Transverse colon (tissue), 4 donors: ENCODE results near the gene ZCCHC4. TPM values are rescaled to one million over a fixed set of nuclear protein-coding genes. Genes with fewer than 3 reads are reported as not detected.
"Not testable (repeated sequence)": the region's sequence is repeated elsewhere in the genome, so short reads cannot be mapped to it uniquely, and the experiment has no call there.

ENCODE experiments used
- DNase-seq: peaks from one replicate; pipeline ENCODE4 v3.0.0-alpha.2; 2019
- H3K27ac ChIP-seq, 4 donors: fragments of 200-600 bp; sonication (generic); 2 replicates each; pipeline ENCODE4 v1.5.1; 2016 to 2018; ENCODE audit warnings: inconsistent platforms in 4 of 4
- H3K27me3 ChIP-seq: fragments of 200-600 bp; sonication (generic); 2 replicates; pipeline ENCODE4 v1.5.1; 2017; ENCODE audit warnings: inconsistent platforms
- H3K36me3 ChIP-seq, 4 donors: fragments of 200-600 bp; sonication (generic); 2 replicates each; pipeline ENCODE4 v1.5.1; 2017 to 2019; ENCODE audit warnings: inconsistent platforms in 4 of 4
- H3K4me1 ChIP-seq, 4 donors: fragments of 200-600 bp; sonication (generic); 2 replicates each; pipeline ENCODE4 v1.5.1; 2017 to 2020; ENCODE audit warnings: inconsistent platforms in 4 of 4
- H3K4me3 ChIP-seq, 4 donors: fragments of 200-600 bp; sonication (generic); 1 replicate in 1 of 4; 2 replicates in 3 of 4; pipeline versions ENCODE4 v1.5.1 to v1.6.1; 2017 to 2019; ENCODE audit warnings: inconsistent platforms in 4 of 4
- H3K9me3 ChIP-seq, 2 donors: fragments of 200-600 bp; sonication (generic); 2 replicates each; pipeline ENCODE4 v1.5.1; 2017 to 2019; ENCODE audit warnings: inconsistent platforms in 2 of 2
- CTCF ChIP-seq, 5 experiments: fragments of 200-600 bp in 3 of 5; fragments of 450-650 bp in 2 of 5; sonication (generic) in 3 of 5; IDR thresholded peaks; 1 replicate in 2 of 5; 2 replicates in 3 of 5; pipeline ENCODE4 v1.5.1; 2016 to 2017; ENCODE audit warnings: antibody characterized with exemption in 5 of 5, inconsistent platforms in 3 of 5, mild to moderate bottlenecking in 2 of 5, moderate library complexity in 1 of 5
- EP300 ChIP-seq: sonication (generic); formaldehyde crosslinking; IDR thresholded peaks from one replicate; pipeline ENCODE4 v1.6.1; 2017; ENCODE audit warnings: antibody characterized with exemption, low read depth
- POLR2A ChIP-seq: fragments of 450-650 bp; IDR thresholded peaks from one replicate; pipeline ENCODE4 v1.6.1; 2016; ENCODE audit warnings: antibody characterized with exemption, mild to moderate bottlenecking, moderate library complexity
- POLR2AphosphoS5 ChIP-seq, 3 donors: sonication (generic); formaldehyde crosslinking; IDR thresholded peaks; one replicate each; pipeline ENCODE4 v1.6.1; 2016; ENCODE audit warnings: antibody characterized with exemption in 3 of 3
- WGBS, 2 donors: methylation state at CpG; one replicate each; pipeline ENCODE4 v1.1.5; 2018; ENCODE audit warnings: low coverage in 1 of 2; 5-methylcytosine and 5-hydroxymethylcytosine counted together
- in situ Hi-C, 4 donors: fragments of 200-750 bp; cut with MboI; loops; one replicate each; pipeline versions ENCODE4 v1.15.0 to v1.15.1; 2017; ENCODE audit warnings: low sequenced_read_pairs in 3 of 4, low pct_ligation_motif_present in 1 of 4, low pct_unique_long_range_greater_than_20kb in 1 of 4
- intact Hi-C: fragments of 100-400 bp; cut with DNase I; formaldehyde crosslinking; loops from one replicate; pipeline ENCODE4 v1.15.1; 2023; ENCODE audit warnings: low total_unique reads
- total RNA-seq, 4 donors: library from RNA; depleted of rRNA; stranded (reverse); fragments of >200 nt; gene quantifications; one replicate each; pipeline ENCODE4 v1.1.0, GENCODE V29; 2016

The ZCCHC4 gene
- total RNA-seq, 4 donors from 2014 or later, result 11.2 to 21.7 (median 14.3) TPM

GRCh38 chr4:25367877-25368276 is 55.3 kb downstream of the ZCCHC4 start:
- Histone ChIP-seq H3K4me3 (no peak overlapping the region), H3K27ac (no peak overlapping the region), H3K27me3 (no peaks in the 10 kb centered on the region), H3K9me3 (no peaks in the 10 kb centered on the region), H3K36me3 (peaks cover 0 to 7% (median under 1%) of the 10 kb centered on the region in 4 donors), H3K4me1 (no peaks in the 10 kb centered on the region)
- in situ Hi-C loops (loop anchor here in 3 of 4 donors (10.0 to 25.0 kb wide), 2 partner anchors 381 to 393 kb away; no protein-coding TSS in a partner anchor), intact Hi-C loops (no loop called here)
- no peak for DNase-seq
- TF ChIP-seq CTCF (IDR thresholded peaks at IDR 0.05), result no peak
- TF ChIP-seq POLR2A, result no peak
- no peak for TF ChIP-seq EP300
- TF ChIP-seq POLR2AphosphoS5 (IDR thresholded peaks at IDR 0.05), result no peak

GRCh38 chr4:25368315-25368714 is 55.7 kb downstream of the ZCCHC4 start:
- TF ChIP-seq EP300, result no peak
- no peak for TF ChIP-seq POLR2AphosphoS5 (IDR thresholded peaks at IDR 0.05)
- no peak for TF ChIP-seq POLR2A
- no peak for TF ChIP-seq CTCF (IDR thresholded peaks at IDR 0.05)

GRCh38 chr4:25370242-25370641 is 57.7 kb downstream of the ZCCHC4 start:
- TF ChIP-seq POLR2AphosphoS5 (IDR thresholded peaks at IDR 0.05), result no peak
- no peak for TF ChIP-seq POLR2A
- TF ChIP-seq EP300, result no peak
- TF ChIP-seq CTCF (IDR thresholded peaks at IDR 0.05), result no peak
- intact Hi-C loops (loop anchor here (10.0 kb wide), 1 partner anchor 785 kb away; the partner anchor contains the start of gene DHX15), in situ Hi-C loops (loop anchor here in 2 of 4 donors (25.0 kb wide), 1 partner anchor 383 kb away; no protein-coding TSS in a partner anchor)
- no peak overlapping the region for H3K27ac ChIP-seq
- no peaks in the 10 kb centered on the region for H3K9me3 ChIP-seq
- WGBS, 2 donors, result 49 to 53% methylated on average over 2 of the region's 2 CpGs
- H3K27me3 ChIP-seq, result no peaks in the 10 kb centered on the region
- DNase-seq, result no peak
- H3K4me3 ChIP-seq, result no peak overlapping the region
- H3K36me3 ChIP-seq, result peaks cover 0 to 7% (median under 1%) of the 10 kb centered on the region in 4 donors
- no peaks in the 10 kb centered on the region for H3K4me1 ChIP-seq

More at GRCh38 chr4:25368315-25368714, 55.7 kb downstream of the ZCCHC4 start:
- in situ Hi-C loops, result loop anchor here in 3 of 4 donors (10.0 to 25.0 kb wide), 2 partner anchors 381 to 394 kb away; no protein-coding TSS in a partner anchor
- Histone ChIP-seq H3K9me3 (no peaks in the 10 kb centered on the region), H3K4me3 (no peak overlapping the region), H3K36me3 (peaks cover 0 to 7% (median under 1%) of the 10 kb centered on the region in 4 donors), H3K27me3 (no peaks in the 10 kb centered on the region), H3K27ac (no peak overlapping the region), H3K4me1 (no peaks in the 10 kb centered on the region)
- DNase-seq, result no peak
- intact Hi-C loops, result no loop called here
- 73 to 82% methylated on average over 5 to 6 of the region's 6 CpGs for WGBS, 2 donors

- 78 to 84% methylated on average over 7 to 9 of the region's 9 CpGs for WGBS, 2 donors
- not testable (repeated sequence) for H3K4me3 ChIP-seq, DNase-seq, H3K4me1 ChIP-seq, H3K27ac ChIP-seq, H3K36me3 ChIP-seq, H3K27me3 ChIP-seq, H3K9me3 ChIP-seq
- in situ Hi-C loops, result loop anchor here in 2 of 4 donors (25.0 kb wide), 1 partner anchor 385 kb away; no protein-coding TSS in a partner anchor
- intact Hi-C loops, result loop anchor here (10.0 kb wide), 1 partner anchor 788 kb away; the partner anchor contains the start of gene DHX15
Measured at GRCh38 chr4:25372549-25372948, 60.0 kb downstream of the ZCCHC4 start.
